Testis (tissue), 2 donors: ENCODE results near the gene ARL8A.

Source experiments
- CTCF ChIP-seq, 3 experiments: fragments of 450-650 bp in 2 of 3; fragments of 200-600 bp in 1 of 3; sonication (generic) in 1 of 3; IDR thresholded peaks; one replicate each; pipeline ENCODE4 v1.5.1; 2016 to 2019; ENCODE audit warnings: antibody characterized with exemption in 3 of 3, mild to moderate bottlenecking in 2 of 3, moderate library complexity in 1 of 3
- POLR2A ChIP-seq: fragments of 450-650 bp; IDR thresholded peaks from one replicate; pipeline ENCODE4 v1.6.1; 2017; ENCODE audit warnings: antibody characterized with exemption, mild to moderate bottlenecking, moderate library complexity

DNA sequence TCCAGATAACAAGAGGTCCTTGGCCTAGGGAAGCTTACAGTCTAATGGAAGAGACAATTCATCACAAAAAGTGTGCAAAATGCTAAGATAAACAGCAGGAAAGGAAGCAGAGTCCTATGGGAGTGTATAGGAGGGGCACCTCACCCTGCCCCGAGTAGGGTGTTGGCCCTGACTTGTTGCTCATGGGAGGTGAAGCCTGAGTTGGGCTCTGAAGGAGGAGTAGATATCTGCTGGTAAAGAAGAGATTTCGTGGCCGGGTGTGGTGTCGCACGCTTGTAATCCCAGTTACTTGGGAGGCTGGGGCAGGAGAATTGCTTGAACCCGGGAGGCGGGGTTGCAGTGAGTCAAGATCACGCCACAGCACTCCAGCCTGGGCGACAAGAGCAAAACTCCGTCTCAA lies 40.5 kb downstream of the ARL8A start:
- no peak for TF ChIP-seq CTCF (IDR thresholded peaks at IDR 0.05)
- TF ChIP-seq POLR2A = no peak
